HL-60 (cell line): Measurements from ENCODE around the gene CERS5.

Experiments
- DNase-seq, 2 experiments: peaks; one replicate each; pipeline ENCODE4 v3.0.0-alpha.2; 2010 to 2020; ENCODE audit warnings: low read depth in 1 of 2, low spot score in 1 of 2
- H3K27ac ChIP-seq: fragments of 250-450 bp; sonication (Bioruptor Pico); replicated peaks from 2 replicates; pipeline ENCODE4 v1.5.1; 2020; ENCODE audit warnings: mild to moderate bottlenecking, moderate library complexity
- H3K27me3 ChIP-seq: fragments of 250-450 bp; sonication (Bioruptor Pico); 2 replicates; pipeline ENCODE4 v1.5.1; 2021; ENCODE audit warnings: mild to moderate bottlenecking, moderate library complexity; ENCODE audit not compliant: insufficient read depth, poor library complexity, severe bottlenecking
- H3K4me3 ChIP-seq: replicated peaks from 2 replicates; pipeline ENCODE4 v1.5.1; 2011; ENCODE audit warnings: mild to moderate bottlenecking, control low read depth, low read length; ENCODE audit not compliant: insufficient read depth
- CTCF ChIP-seq: IDR thresholded peaks from one replicate; pipeline ENCODE4 v1.5.1; 2011; ENCODE audit warnings: low read length, control low read depth, inconsistent platforms; ENCODE audit not compliant: insufficient read depth
- GABPA ChIP-seq: IDR thresholded peaks from 2 replicates; pipeline ENCODE4 v1.6.1; 2012; ENCODE audit warnings: low read depth
- POLR2AphosphoS5 ChIP-seq: IDR thresholded peaks from 2 replicates; pipeline ENCODE4 v1.6.1; 2012; ENCODE audit warnings: low read depth
- REST ChIP-seq: IDR thresholded peaks from 2 replicates; pipeline ENCODE4 v1.6.1; 2012; ENCODE audit warnings: low read depth; ENCODE audit not compliant: insufficient replicate concordance
- SPI1 ChIP-seq: IDR thresholded peaks from 2 replicates; pipeline ENCODE4 v1.6.1; 2012; ENCODE audit warnings: low read depth, mild to moderate bottlenecking, borderline replicate concordance

Gene CERS5

GRCh38 chr12:50198829-50199228 is 31.7 kb upstream of the CERS5 start:
- Histone ChIP-seq H3K27ac (no peak overlapping the region), H3K27me3 (no peaks in the 10 kb centered on the region), H3K4me3 (no peak overlapping the region)
- no peak for DNase-seq
- TF ChIP-seq POLR2AphosphoS5: no peak
- no peak for TF ChIP-seq REST
- TF ChIP-seq CTCF: no peak
- TF ChIP-seq SPI1: no peak
- TF ChIP-seq GABPA: no peak

- no peaks in the 10 kb centered on the region for H3K27me3 ChIP-seq
- DNase-seq: no peak
- H3K4me3 ChIP-seq: no peak overlapping the region
- H3K27ac ChIP-seq: no peak overlapping the region
- TF ChIP-seq CTCF: no peak
- TF ChIP-seq POLR2AphosphoS5: no peak
- TF ChIP-seq GABPA: no peak
- no peak for TF ChIP-seq REST
- no peak for TF ChIP-seq SPI1
These were observed 30.1 kb upstream of the CERS5 start for GRCh38 chr12:50197297-50197727.

- no peak for DNase-seq
- Histone ChIP-seq H3K27ac (no peak overlapping the region), H3K4me3 (no peak overlapping the region), H3K27me3 (no peaks in the 10 kb centered on the region)
- no peak for TF ChIP-seq CTCF
- TF ChIP-seq GABPA: no peak
- TF ChIP-seq SPI1: no peak
- TF ChIP-seq REST: no peak
- TF ChIP-seq POLR2AphosphoS5: no peak
These were observed 29.4 kb upstream of the CERS5 start for GRCh38 chr12:50196537-50196936.
